H1 (cell line): ENCODE data around the gene EXOC2. TPM values are rescaled to one million over a fixed set of nuclear protein-coding genes. Genes with fewer than 3 reads are reported as not detected.
A peak's percentile ranks its signal among the peaks of the same experiment; 100 is the strongest.

Source experiments
- CTCF ChIA-PET: fragments of 300-600 bp; sonication (Branson Sonifier 250); formaldehyde crosslinking; loops from one replicate; lab custom pipeline; 2021; ENCODE audit not compliant: partially characterized antibody; lab: Charles Lee
- POLR2A ChIA-PET: fragments of 300-600 bp; sonication (Branson Sonifier 250); formaldehyde crosslinking; loops from one replicate; lab custom pipeline; 2021; ENCODE audit warnings: inconsistent platforms; ENCODE audit not compliant: partially characterized antibody; lab: Charles Lee
- DNase-seq, 2 experiments: peaks; one replicate each; pipeline versions ENCODE4 v3.0.0 to v3.0.0-alpha.2; 2010 to 2022; ENCODE audit warnings: low spot score in 2 of 2, low read depth in 1 of 2, mixed read lengths in 1 of 2
- FAIRE-seq: peaks from 2 replicates; lab custom pipeline; 2011; peaks lifted over from hg19 to GRCh38; lab: Jason Lieb, UNC
- H2AFZ ChIP-seq: 2 replicates; pipeline ENCODE4 v1.8.1; 2012; ENCODE audit warnings: low read length, inconsistent platforms
- H2AK5ac ChIP-seq: 2 replicates; pipeline ENCODE4 v1.6.1; 2013; ENCODE audit warnings: low read depth, low read length
- H2BK120ac ChIP-seq: replicated peaks from 2 replicates; pipeline ENCODE3; 2013; ENCODE audit warnings: low read depth, low read length, inconsistent platforms
- H2BK12ac ChIP-seq: 2 replicates; pipeline ENCODE4 v1.6.1; 2013; ENCODE audit warnings: low read depth, low read length
- H2BK15ac ChIP-seq: 2 replicates; pipeline ENCODE4 v1.6.1; 2013; ENCODE audit warnings: low read length
- H2BK20ac ChIP-seq: 2 replicates; pipeline ENCODE4 v1.6.1; 2013; ENCODE audit warnings: low read length
- H2BK5ac ChIP-seq: 2 replicates; pipeline ENCODE4 v1.6.1; 2013; ENCODE audit warnings: low read depth, low read length
- H3K14ac ChIP-seq: 2 replicates; pipeline ENCODE4 v1.6.1; 2013; ENCODE audit warnings: inconsistent platforms; ENCODE audit not compliant: insufficient read length
- H3K18ac ChIP-seq: 2 replicates; pipeline ENCODE4 v1.6.1; 2013; ENCODE audit warnings: low read length; ENCODE audit errors: extremely low read depth
- H3K23ac ChIP-seq: 2 replicates; pipeline ENCODE4 v1.6.1; 2013; ENCODE audit warnings: inconsistent platforms; ENCODE audit not compliant: insufficient read length
- H3K23me2 ChIP-seq: 2 replicates; pipeline ENCODE4 v1.6.1; 2013; ENCODE audit warnings: low read depth, low read length
- H3K27ac ChIP-seq: 2 replicates; pipeline ENCODE4 v1.6.1; 2011; ENCODE audit warnings: low read depth, low read length, inconsistent platforms
- H3K27me3 ChIP-seq, 4 experiments: replicated peaks in 1 of 4; 1 replicate in 1 of 4; 2 replicates in 3 of 4; pipeline versions ENCODE4 v1.6.1 to v1.8.1; 2011 to 2013; ENCODE audit warnings: low read length in 3 of 4, mild to moderate bottlenecking in 3 of 4, inconsistent platforms in 2 of 4, mixed read lengths in 2 of 4, moderate library complexity in 1 of 4; ENCODE audit not compliant: control insufficient read depth in 3 of 4, insufficient read depth in 3 of 4; ENCODE audit errors: extremely low read depth in 1 of 4
- H3K36me3 ChIP-seq, 4 experiments: 2 replicates each; pipeline versions ENCODE4 v1.6.1 to v1.8.1; 2011 to 2013; ENCODE audit warnings: mild to moderate bottlenecking in 4 of 4, low read length in 3 of 4, moderate library complexity in 2 of 4, control low read depth in 1 of 4, inconsistent platforms in 1 of 4; ENCODE audit not compliant: insufficient read depth in 4 of 4, control insufficient read depth in 2 of 4
- H3K4ac ChIP-seq: replicated peaks from 2 replicates; pipeline ENCODE3; 2013; ENCODE audit warnings: low read length, low read depth, mixed read lengths, inconsistent platforms; ENCODE audit not compliant: insufficient read length
- H3K4me1 ChIP-seq, 4 experiments: replicated peaks in 1 of 4; 1 replicate in 1 of 4; 2 replicates in 3 of 4; pipeline versions ENCODE4 v1.6.1 to v1.8.1; 2011 to 2013; ENCODE audit warnings: low read length in 3 of 4, inconsistent platforms in 2 of 4, mixed read lengths in 1 of 4; ENCODE audit not compliant: insufficient read depth in 4 of 4, control insufficient read depth in 3 of 4
- H3K4me2 ChIP-seq, 2 experiments: 2 replicates each; pipeline versions ENCODE4 v1.6.1 to v1.8.1; 2011 to 2013; ENCODE audit warnings: low read depth in 2 of 2, low read length in 2 of 2, control low read depth in 1 of 2, inconsistent platforms in 1 of 2, mild to moderate bottlenecking in 1 of 2; ENCODE audit not compliant: insufficient read depth in 1 of 2
- H3K4me3 ChIP-seq, 4 experiments: fragments of 200-600, 300-600 bp in 1 of 4; sonication (generic), shearing (Covaris generic), sonication (Bioruptor Twin) in 1 of 4; 2 replicates each; pipeline versions ENCODE4 v1.5.1 to v1.8.1; 2011 to 2016; ENCODE audit warnings: low read length in 4 of 4, low read depth in 3 of 4, control low read depth in 2 of 4, inconsistent platforms in 2 of 4, mild to moderate bottlenecking in 2 of 4, mixed read lengths in 1 of 4, moderate library complexity in 1 of 4; ENCODE audit not compliant: insufficient read depth in 2 of 4; ENCODE audit errors: extremely low read depth in 1 of 4
- H3K56ac ChIP-seq: replicated peaks from 2 replicates; pipeline ENCODE3; 2013; ENCODE audit warnings: low read depth, mild to moderate bottlenecking, mixed read lengths, low read length, inconsistent platforms; ENCODE audit not compliant: insufficient read length
- H3K79me1 ChIP-seq: 2 replicates; pipeline ENCODE4 v1.6.1; 2013; ENCODE audit warnings: low read depth, low read length, control low read depth
- H3K79me2 ChIP-seq, 2 experiments: 2 replicates each; pipeline versions ENCODE4 v1.6.1 to v1.8.1; 2012 to 2013; ENCODE audit warnings: low read length in 2 of 2, mild to moderate bottlenecking in 2 of 2, inconsistent platforms in 1 of 2; ENCODE audit not compliant: insufficient read depth in 2 of 2, control insufficient read depth in 1 of 2
- H3K9ac ChIP-seq, 4 experiments: replicated peaks in 1 of 4; 1 replicate in 1 of 4; 2 replicates in 3 of 4; pipeline versions ENCODE4 v1.6.1 to v1.8.1; 2011 to 2013; ENCODE audit warnings: low read depth in 3 of 4, low read length in 3 of 4, control low read depth in 2 of 4, mild to moderate bottlenecking in 2 of 4, moderate library complexity in 2 of 4, inconsistent platforms in 1 of 4; ENCODE audit errors: extremely low read depth in 1 of 4
- H3K9me3 ChIP-seq, 2 experiments: 2 replicates each; pipeline versions ENCODE4 v1.6.1 to v1.8.1; 2012 to 2013; ENCODE audit warnings: mild to moderate bottlenecking in 2 of 2, moderate library complexity in 2 of 2, control low read depth in 1 of 2, inconsistent platforms in 1 of 2, low read depth in 1 of 2, low read length in 1 of 2, mixed read lengths in 1 of 2; ENCODE audit not compliant: insufficient read depth in 2 of 2
- H4K20me1 ChIP-seq, 2 experiments: replicated peaks in 1 of 2; 2 replicates each; pipeline versions ENCODE3 to v1.8.1; 2011 to 2013; ENCODE audit warnings: inconsistent platforms in 2 of 2, low read length in 2 of 2, mild to moderate bottlenecking in 1 of 2; ENCODE audit not compliant: insufficient read depth in 2 of 2, control insufficient read depth in 1 of 2
- H4K5ac ChIP-seq: 2 replicates; pipeline ENCODE4 v1.6.1; 2013; ENCODE audit warnings: low read length, low read depth, mixed read lengths, inconsistent platforms; ENCODE audit not compliant: insufficient read length
- H4K8ac ChIP-seq: 2 replicates; pipeline ENCODE4 v1.8.0; 2013; ENCODE audit warnings: mild to moderate bottlenecking, moderate library complexity, low read length, inconsistent platforms; ENCODE audit not compliant: insufficient read depth; ENCODE audit errors: extremely low read depth
- H4K91ac ChIP-seq: replicated peaks from 2 replicates; pipeline ENCODE3; 2013; ENCODE audit warnings: low read length, mixed read lengths, inconsistent platforms; ENCODE audit not compliant: insufficient read length
- NANOG ChIP-seq: IDR thresholded peaks from 2 replicates; pipeline ENCODE4 v1.6.1; 2011; ENCODE audit warnings: low read length, low read depth, mild to moderate bottlenecking, inconsistent platforms; ENCODE audit not compliant: insufficient read depth, poor library complexity, severe bottlenecking
- POU5F1 ChIP-seq: IDR thresholded peaks from 2 replicates; pipeline ENCODE4 v1.6.1; 2011; ENCODE audit warnings: low read depth, mild to moderate bottlenecking, low read length, moderate library complexity
- RBBP5 ChIP-seq: IDR thresholded peaks from 2 replicates; pipeline ENCODE4 v1.7.1; 2012; ENCODE audit warnings: low read depth, mild to moderate bottlenecking, inconsistent platforms, low read length, moderate library complexity, borderline replicate concordance
- SIN3A ChIP-seq, 2 experiments: IDR thresholded peaks in 1 of 2; conservative IDR thresholded peaks in 1 of 2; 2 replicates each; pipeline ENCODE4 v1.6.1; 2011 to 2012; ENCODE audit warnings: low read length in 2 of 2, improper control_type of control experiment in 1 of 2, low read depth in 1 of 2, mild to moderate bottlenecking in 1 of 2
- SP2 ChIP-seq: IDR thresholded peaks from 2 replicates; pipeline ENCODE4 v1.6.1; 2012; ENCODE audit warnings: mild to moderate bottlenecking, low read length, inconsistent platforms
- TCF12 ChIP-seq: IDR thresholded peaks from 2 replicates; pipeline ENCODE4 v1.6.1; 2011; ENCODE audit warnings: low read depth, mild to moderate bottlenecking, low read length
- WGBS, 2 experiments: shearing (Covaris generic) in 1 of 2; methylation state at CpG; one replicate each; pipeline versions ENCODE4 v1.1.6 to v1.1.7; 2013 to 2015; ENCODE audit warnings: low lambda C conversion rate in 2 of 2, mixed read lengths in 2 of 2, inconsistent platforms in 1 of 2, low coverage in 1 of 2, missing lambda C conversion rate in 1 of 2; ENCODE audit not compliant: insufficient replicate concordance in 2 of 2, insufficient coverage in 1 of 2, insufficient read length in 1 of 2; ENCODE audit errors: extremely low coverage in 1 of 2, missing lambda C conversion rate in 1 of 2; 5-methylcytosine and 5-hydroxymethylcytosine counted together
- polyA plus RNA-seq, 7 experiments: library from polyadenylated mRNA; depleted of rRNA in 3 of 7; stranded (reverse) in 5 of 7; unstranded in 2 of 7; fragments of >200 nt in 5 of 7; fragments of 200-250 nt in 2 of 7; gene quantifications; 1 replicate in 5 of 7; 2 replicates in 1 of 7; 4 replicates in 1 of 7; pipeline versions ENCODE4 v1.2.1 to v1.2.3, GENCODE V29; 2011 to 2013; ENCODE audit warnings: missing spikeins in 2 of 7, mixed read lengths in 2 of 7
- total RNA-seq: library from RNA; stranded (reverse); fragmentation: NEBNext Ultra II Directional; extraction: Animal tissue kit (Norgen Biotek cat#: 25700); gene quantifications from 2 replicates; pipeline ENCODE4 v1.2.1, GENCODE V29; 2021
- TF ChIP-seq, protein P1 (sequence below): IDR thresholded peaks from 2 replicates; pipeline ENCODE4 v1.6.1; 2012; ENCODE audit warnings: inconsistent platforms
- TF ChIP-seq, protein P2 (sequence below): IDR thresholded peaks from 2 replicates; pipeline ENCODE4 v1.6.1; 2012; ENCODE audit warnings: low read length, inconsistent platforms

Gene EXOC2
- total and polyA plus RNA-seq, 2 of the 8 experiments (the other 6 are each of a cell fraction or from before 2014, with no cell fraction given) = 25.5 to 44.4 TPM

DNA sequence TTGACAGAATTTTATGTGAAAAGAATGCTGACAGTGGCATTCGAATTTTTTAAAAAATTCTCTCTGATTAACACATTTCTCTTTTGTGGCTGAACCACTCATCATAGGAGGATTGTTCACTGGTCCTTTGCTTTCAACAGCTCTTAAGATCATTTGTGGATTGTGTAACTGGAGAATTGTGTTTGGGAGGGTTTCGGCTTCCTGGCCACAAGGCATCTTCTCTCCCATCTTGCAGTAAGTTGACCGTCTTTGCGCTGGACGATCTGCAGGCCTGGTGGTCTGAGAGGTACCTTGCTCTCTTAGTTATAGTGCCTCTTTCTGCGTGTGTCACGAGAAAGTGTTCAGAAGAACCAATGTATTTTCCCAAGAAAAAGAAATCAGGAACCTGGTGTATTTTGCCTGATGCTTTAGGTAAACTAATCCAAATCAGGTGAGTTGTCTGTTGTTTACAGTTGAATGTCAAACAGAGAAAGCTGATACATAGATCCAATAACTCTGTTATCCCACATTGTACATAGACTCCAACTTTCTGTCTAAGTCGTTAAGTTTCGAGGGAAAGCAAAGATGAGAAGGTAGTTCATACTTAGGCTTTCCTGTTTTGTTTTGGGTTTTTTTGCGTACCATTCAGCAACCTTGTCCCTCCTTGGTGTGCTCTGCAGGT is 14.8 kb upstream of the EXOC2 start:
- no peaks in the 10 kb centered on the region for H3K79me1 ChIP-seq
- H3K27ac ChIP-seq = no peak overlapping the region
- no peak overlapping the region for H2AK5ac ChIP-seq
- H2BK5ac ChIP-seq = no peak overlapping the region
- ChIA-PET CTCF (interaction anchor here (0.7 to 2.3 kb wide), 4 partner anchors 14 to 91 kb away, joined by 3 to 7 read pairs (median 6); partner anchors contain the start of gene EXOC2), POLR2A (interaction anchor here (1.4 kb wide), 1 partner anchor 14 kb away, joined by 3 read pairs; no protein-coding TSS in a partner anchor)
- H3K56ac ChIP-seq = no peak overlapping the region
- no peak overlapping the region for H4K91ac ChIP-seq
- H3K9ac ChIP-seq = no peak overlapping the region
- H4K20me1 ChIP-seq = peaks cover 0 to 4% of the 10 kb centered on the region in 2 experiments
- no peaks in the 10 kb centered on the region for H3K9me3 ChIP-seq
- no peaks in the 10 kb centered on the region for H3K36me3 ChIP-seq
- peak overlapping the region in 1 of 2 experiments; percentile 10; a peak in 1 of 4 replicates for H3K4me2 ChIP-seq
- no peak overlapping the region for H3K14ac ChIP-seq
- 0 out of 2 replicates have a peak overlapping the region, but pooled peaks have one; percentile 23 for H2BK20ac ChIP-seq
- H2AFZ ChIP-seq = no peak overlapping the region
- H2BK120ac ChIP-seq = no peak overlapping the region
- H4K5ac ChIP-seq = no peak overlapping the region
- H2BK15ac ChIP-seq = peak overlapping the region; percentile 19; the same call in 1 of the 2 replicates
- FAIRE-seq (no peak), DNase-seq (peak in 1 of 2 experiments; percentile 38)
- WGBS, 2 experiments = 88% methylated on average over 10 of the region's 10 CpGs; no CpG with 5 or more reads in 1 of the 2 experiments
- H3K23me2 ChIP-seq = peaks cover 12% of the 10 kb centered on the region
- H3K4ac ChIP-seq = no peak overlapping the region
- H3K23ac ChIP-seq = no peak overlapping the region
- no peak overlapping the region for H3K18ac ChIP-seq
- H3K79me2 ChIP-seq = no peaks in the 10 kb centered on the region
- peaks cover 0 to 2% (median 0%) of the 10 kb centered on the region in 4 experiments; a peak in 3 of 7 replicates for H3K27me3 ChIP-seq
- H4K8ac ChIP-seq = no peak overlapping the region
- peaks cover 4 to 17% (median 8%) of the 10 kb centered on the region in 4 experiments; a peak in 6 of 7 replicates for H3K4me1 ChIP-seq
- no peak overlapping the region for H2BK12ac ChIP-seq
- no peak overlapping the region for H3K4me3 ChIP-seq
- no peak for TF ChIP-seq TCF12
- TF ChIP-seq SP2 = no peak
- TF ChIP-seq NANOG = no peak
- TF ChIP-seq SIN3A (conservative IDR thresholded peaks at IDR 0.05 in 1 of 2, IDR thresholded peaks at IDR 0.05 in 1 of 2; ENCODE audit: low read depth in 1 of 2, low read length in 2 of 2) = no peak
- TF ChIP-seq, protein P1, sequence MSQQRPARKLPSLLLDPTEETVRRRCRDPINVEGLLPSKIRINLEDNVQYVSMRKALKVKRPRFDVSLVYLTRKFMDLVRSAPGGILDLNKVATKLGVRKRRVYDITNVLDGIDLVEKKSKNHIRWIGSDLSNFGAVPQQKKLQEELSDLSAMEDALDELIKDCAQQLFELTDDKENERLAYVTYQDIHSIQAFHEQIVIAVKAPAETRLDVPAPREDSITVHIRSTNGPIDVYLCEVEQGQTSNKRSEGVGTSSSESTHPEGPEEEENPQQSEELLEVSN = no peak
- no peak for TF ChIP-seq POU5F1
- TF ChIP-seq RBBP5 = no peak
- TF ChIP-seq, protein P2, sequence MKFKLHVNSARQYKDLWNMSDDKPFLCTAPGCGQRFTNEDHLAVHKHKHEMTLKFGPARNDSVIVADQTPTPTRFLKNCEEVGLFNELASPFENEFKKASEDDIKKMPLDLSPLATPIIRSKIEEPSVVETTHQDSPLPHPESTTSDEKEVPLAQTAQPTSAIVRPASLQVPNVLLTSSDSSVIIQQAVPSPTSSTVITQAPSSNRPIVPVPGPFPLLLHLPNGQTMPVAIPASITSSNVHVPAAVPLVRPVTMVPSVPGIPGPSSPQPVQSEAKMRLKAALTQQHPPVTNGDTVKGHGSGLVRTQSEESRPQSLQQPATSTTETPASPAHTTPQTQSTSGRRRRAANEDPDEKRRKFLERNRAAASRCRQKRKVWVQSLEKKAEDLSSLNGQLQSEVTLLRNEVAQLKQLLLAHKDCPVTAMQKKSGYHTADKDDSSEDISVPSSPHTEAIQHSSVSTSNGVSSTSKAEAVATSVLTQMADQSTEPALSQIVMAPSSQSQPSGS = no peak
